Measurements from ENCODE around the gene PPM1D. TPM values are rescaled to one million over a fixed set of nuclear protein-coding genes. Genes with fewer than 3 reads are reported as not detected.
"Not testable (repeated sequence)": the region's sequence is repeated elsewhere in the genome, so short reads cannot be mapped to it uniquely, and the experiment has no call there.

PPM1D gene
- total RNA-seq, 2 experiments from 2014 or later, result 18.1 to 18.3 TPM

- H3K27ac Mint-ChIP-seq, result no peak overlapping the region
Measured at GRCh38 chr17:60613325-60613724, 13.3 kb downstream of the PPM1D start.

GRCh38 chr17:60613796-60614195 is 13.8 kb downstream of the PPM1D start:
- H3K4me3 Mint-ChIP-seq; H3K36me3 ChIP-seq (ENCODE audit: insufficient read depth, low read length); ATAC-seq (ENCODE audit: poor library complexity); DNase-seq; H3K27me3 Mint-ChIP-seq; H3K27me3 ChIP-seq (ENCODE audit: control insufficient read depth in 1 of 2, insufficient read depth in 2 of 2, low read length in 2 of 2); H3K27ac ChIP-seq (ENCODE audit: low read depth in 1 of 2, low read length in 2 of 2); intact Hi-C loops (cut with DNase I, micrococcal nuclease); POLR2A ChIA-PET; CTCF ChIA-PET; H3K4me3 ChIP-seq (ENCODE audit: low read length); H3K27ac Mint-ChIP-seq; H3K9me3 Mint-ChIP-seq; H3K9me3 ChIP-seq (ENCODE audit: control insufficient read depth in 1 of 2, insufficient read depth in 1 of 2, low read length in 2 of 2): not testable (repeated sequence)
- Mint-ChIP-seq H3K36me3 (ENCODE audit: low read depth) (peaks cover 12% of the 10 kb centered on the region), H3K4me1 (ENCODE audit: low read depth) (peaks cover 45% of the 10 kb centered on the region)
- H3K4me1 ChIP-seq (ENCODE audit: insufficient read depth, low read length), result peaks cover 13% of the 10 kb centered on the region

More at GRCh38 chr17:60613325-60613724, 13.3 kb downstream of the PPM1D start:
- intact Hi-C loops (cut with DNase I, micrococcal nuclease), result no loop called here
- no peak for TF ChIP-seq CTCF (IDR thresholded peaks at IDR 0.05)
- ATAC-seq (ENCODE audit: poor library complexity), result no peak
- no peak overlapping the region for H3K27ac ChIP-seq (ENCODE audit: low read depth in 1 of 2, low read length in 2 of 2)
- no peaks in the 10 kb centered on the region for H3K9me3 ChIP-seq (ENCODE audit: control insufficient read depth in 1 of 2, insufficient read depth in 1 of 2, low read length in 2 of 2)
- no peaks in the 10 kb centered on the region for H3K27me3 ChIP-seq (ENCODE audit: control insufficient read depth in 1 of 2, insufficient read depth in 2 of 2, low read length in 2 of 2)
- no peak for DNase-seq
- ChIA-PET CTCF (interaction anchor here (0.6 to 1.3 kb wide), 2 partner anchors 11 to 23 kb away, joined by 3 read pairs; no protein-coding TSS in a partner anchor), POLR2A (interaction anchor here (1.0 kb wide), 1 partner anchor 14 kb away, joined by 3 read pairs; no protein-coding TSS in a partner anchor)
- peaks cover 13% of the 10 kb centered on the region for H3K4me1 ChIP-seq (ENCODE audit: insufficient read depth, low read length)
- H3K4me3 Mint-ChIP-seq, result no peak overlapping the region
- H3K4me1 Mint-ChIP-seq (ENCODE audit: low read depth), result peaks cover 40% of the 10 kb centered on the region
- H3K27me3 Mint-ChIP-seq, result no peaks in the 10 kb centered on the region
- H3K36me3 ChIP-seq (ENCODE audit: insufficient read depth, low read length), result no peaks in the 10 kb centered on the region
- no peaks in the 10 kb centered on the region for H3K9me3 Mint-ChIP-seq
- H3K4me3 ChIP-seq (ENCODE audit: low read length), result no peak overlapping the region
- peaks cover 7% of the 10 kb centered on the region for H3K36me3 Mint-ChIP-seq (ENCODE audit: low read depth)

- intact Hi-C loops (cut with DNase I, micrococcal nuclease), result not testable (repeated sequence)
Measured at GRCh38 chr17:60614247-60614646, 14.3 kb downstream of the PPM1D start.

GRCh38 chr17:60615108-60615507 is 15.1 kb downstream of the PPM1D start:
- no peaks in the 10 kb centered on the region for H3K27me3 Mint-ChIP-seq
- H3K4me3 Mint-ChIP-seq, result no peak overlapping the region
- Histone ChIP-seq H3K27me3 (ENCODE audit: control insufficient read depth in 1 of 2, insufficient read depth in 2 of 2, low read length in 2 of 2) (no peaks in the 10 kb centered on the region), H3K27ac (ENCODE audit: low read depth in 1 of 2, low read length in 2 of 2) (no peak overlapping the region), H3K4me1 (ENCODE audit: insufficient read depth, low read length) (peaks cover 10% of the 10 kb centered on the region), H3K36me3 (ENCODE audit: insufficient read depth, low read length) (no peaks in the 10 kb centered on the region), H3K4me3 (ENCODE audit: low read length) (no peak overlapping the region), H3K9me3 (ENCODE audit: control insufficient read depth in 1 of 2, insufficient read depth in 1 of 2, low read length in 2 of 2) (no peaks in the 10 kb centered on the region)
- no peak for TF ChIP-seq CTCF (IDR thresholded peaks at IDR 0.05)
- no peak overlapping the region for H3K27ac Mint-ChIP-seq
- ATAC-seq (ENCODE audit: poor library complexity), result no peak
- H3K36me3 Mint-ChIP-seq (ENCODE audit: low read depth), result peaks cover 15% of the 10 kb centered on the region
- H3K4me1 Mint-ChIP-seq (ENCODE audit: low read depth), result peaks cover 48% of the 10 kb centered on the region
- ChIA-PET POLR2A (no interaction called here), CTCF (no interaction called here)
- no peak for DNase-seq
- H3K9me3 Mint-ChIP-seq, result no peaks in the 10 kb centered on the region
- intact Hi-C loops (cut with DNase I, micrococcal nuclease), result no loop called here

More at GRCh38 chr17:60614247-60614646, 14.3 kb downstream of the PPM1D start:
- H3K9me3 ChIP-seq (ENCODE audit: control insufficient read depth in 1 of 2, insufficient read depth in 1 of 2, low read length in 2 of 2); H3K27me3 Mint-ChIP-seq; DNase-seq; H3K27ac ChIP-seq (ENCODE audit: low read depth in 1 of 2, low read length in 2 of 2); ATAC-seq (ENCODE audit: poor library complexity); H3K36me3 ChIP-seq (ENCODE audit: insufficient read depth, low read length); POLR2A ChIA-PET; CTCF ChIA-PET; H3K9me3 Mint-ChIP-seq; H3K4me3 Mint-ChIP-seq; H3K27me3 ChIP-seq (ENCODE audit: control insufficient read depth in 1 of 2, insufficient read depth in 2 of 2, low read length in 2 of 2); H3K4me3 ChIP-seq (ENCODE audit: low read length); H3K27ac Mint-ChIP-seq: not testable (repeated sequence)
- H3K4me1 ChIP-seq (ENCODE audit: insufficient read depth, low read length), result peaks cover 13% of the 10 kb centered on the region
- Mint-ChIP-seq H3K36me3 (ENCODE audit: low read depth) (peaks cover 15% of the 10 kb centered on the region), H3K4me1 (ENCODE audit: low read depth) (peaks cover 49% of the 10 kb centered on the region)
